ENCODE measurements around the gene EIF4G3. TPM values are rescaled to one million over a fixed set of nuclear protein-coding genes. Genes with fewer than 3 reads are reported as not detected.
A peak's percentile ranks its signal among the peaks of the same experiment; 100 is the strongest.
"Not testable (repeated sequence)": the region's sequence is repeated elsewhere in the genome, so short reads cannot be mapped to it uniquely, and the experiment has no call there.

EIF4G3 gene
- total RNA-seq, 2 experiments from 2014 or later = 44.6 to 48.0 TPM

GRCh38 chr1:20907526-20907925 is 269.2 kb downstream of the EIF4G3 start:
- H3K4me3 Mint-ChIP-seq; H3K27ac Mint-ChIP-seq; intact Hi-C loops (cut with micrococcal nuclease); H3K9me3 Mint-ChIP-seq; H3K27me3 Mint-ChIP-seq (ENCODE audit: low read depth); CTCF ChIA-PET; DNase-seq; H3K4me1 Mint-ChIP-seq (ENCODE audit: low read depth): not testable (repeated sequence)
- H3K36me3 Mint-ChIP-seq (ENCODE audit: low read depth) = peaks cover 11% of the 10 kb centered on the region

GRCh38 chr1:20903437-20903836 is 273.3 kb downstream of the EIF4G3 start:
- Mint-ChIP-seq H3K4me3 (no peak overlapping the region), H3K36me3 (ENCODE audit: low read depth) (peaks cover 6% of the 10 kb centered on the region), H3K27ac (no peak overlapping the region), H3K9me3 (no peaks in the 10 kb centered on the region), H3K4me1 (ENCODE audit: low read depth) (no peaks in the 10 kb centered on the region), H3K27me3 (ENCODE audit: low read depth) (no peaks in the 10 kb centered on the region)
- intact Hi-C loops (cut with micrococcal nuclease) = no loop called here
- CTCF ChIA-PET = interaction anchor here (0.9 to 1.5 kb wide), 2 partner anchors 207 to 292 kb away, joined by 3 to 4 read pairs; no protein-coding TSS in a partner anchor
- DNase-seq = no peak

- H3K36me3 Mint-ChIP-seq (ENCODE audit: low read depth) = peaks cover 2% of the 10 kb centered on the region
- intact Hi-C loops (cut with micrococcal nuclease) = no loop called here
- no peak overlapping the region for H3K4me3 Mint-ChIP-seq
- no peaks in the 10 kb centered on the region for H3K27me3 Mint-ChIP-seq (ENCODE audit: low read depth)
- H3K27ac Mint-ChIP-seq = no peak overlapping the region
- CTCF ChIA-PET = no interaction called here
- no peaks in the 10 kb centered on the region for H3K4me1 Mint-ChIP-seq (ENCODE audit: low read depth)
- H3K9me3 Mint-ChIP-seq = no peaks in the 10 kb centered on the region
- no peak for DNase-seq
Observed at GRCh38 chr1:20900056-20900455, 276.6 kb downstream of the EIF4G3 start.

- Mint-ChIP-seq H3K4me3 (no peak overlapping the region), H3K36me3 (ENCODE audit: low read depth) (peaks cover 2% of the 10 kb centered on the region), H3K27ac (no peak overlapping the region), H3K4me1 (ENCODE audit: low read depth) (no peaks in the 10 kb centered on the region), H3K27me3 (ENCODE audit: low read depth) (no peaks in the 10 kb centered on the region), H3K9me3 (no peaks in the 10 kb centered on the region)
- CTCF ChIA-PET = no interaction called here
- intact Hi-C loops (cut with micrococcal nuclease) = no loop called here
- DNase-seq = no peak
Observed at GRCh38 chr1:20899154-20899972, 277.3 kb downstream of the EIF4G3 start.

- no peak overlapping the region for H3K27ac Mint-ChIP-seq
- CTCF ChIA-PET = no interaction called here
- H3K4me3 Mint-ChIP-seq = no peak overlapping the region
Observed at GRCh38 chr1:20896826-20897225, 279.9 kb downstream of the EIF4G3 start.

GRCh38 chr1:20893931-20894330 is 282.8 kb downstream of the EIF4G3 start:
- Mint-ChIP-seq H3K9me3 (no peaks in the 10 kb centered on the region), H3K27me3 (ENCODE audit: low read depth) (no peaks in the 10 kb centered on the region), H3K27ac (no peak overlapping the region), H3K4me1 (ENCODE audit: low read depth) (no peaks in the 10 kb centered on the region), H3K4me3 (no peak overlapping the region), H3K36me3 (ENCODE audit: low read depth) (peaks cover 2% of the 10 kb centered on the region)
- intact Hi-C loops (cut with micrococcal nuclease) = no loop called here
- CTCF ChIA-PET = no interaction called here
- no peak for DNase-seq

More at GRCh38 chr1:20896826-20897225, 279.9 kb downstream of the EIF4G3 start:
- Mint-ChIP-seq H3K36me3 (ENCODE audit: low read depth) (peaks cover 2% of the 10 kb centered on the region), H3K4me1 (ENCODE audit: low read depth) (no peaks in the 10 kb centered on the region), H3K9me3 (no peaks in the 10 kb centered on the region), H3K27me3 (ENCODE audit: low read depth) (no peaks in the 10 kb centered on the region)
- intact Hi-C loops (cut with micrococcal nuclease) = no loop called here
- no peak for DNase-seq

GRCh38 chr1:20891091-20891490 is 285.6 kb downstream of the EIF4G3 start:
- Mint-ChIP-seq H3K9me3 (no peaks in the 10 kb centered on the region), H3K36me3 (ENCODE audit: low read depth) (peaks cover 4% of the 10 kb centered on the region), H3K4me3 (no peak overlapping the region), H3K27me3 (ENCODE audit: low read depth) (no peaks in the 10 kb centered on the region), H3K27ac (no peak overlapping the region), H3K4me1 (ENCODE audit: low read depth) (no peaks in the 10 kb centered on the region)
- CTCF ChIA-PET = interaction anchor here (0.7 to 1.1 kb wide), 3 partner anchors 21 to 341 kb away, joined by 3 to 4 read pairs (median 4); no protein-coding TSS in a partner anchor
- intact Hi-C loops (cut with micrococcal nuclease) = no loop called here
- no peak for DNase-seq

- H3K4me3 Mint-ChIP-seq = no peak overlapping the region
- H3K36me3 Mint-ChIP-seq (ENCODE audit: low read depth) = peaks cover 5% of the 10 kb centered on the region
- H3K9me3 Mint-ChIP-seq = no peaks in the 10 kb centered on the region
- no peaks in the 10 kb centered on the region for H3K27me3 Mint-ChIP-seq (ENCODE audit: low read depth)
- intact Hi-C loops (cut with micrococcal nuclease) = no loop called here
- CTCF ChIA-PET = interaction anchor here (0.8 kb wide), 1 partner anchor 49 kb away, joined by 3 read pairs; no protein-coding TSS in a partner anchor
- no peak overlapping the region for H3K27ac Mint-ChIP-seq
- peaks cover 3% of the 10 kb centered on the region for H3K4me1 Mint-ChIP-seq (ENCODE audit: low read depth)
- no peak for DNase-seq
Observed at GRCh38 chr1:20887246-20887645, 289.5 kb downstream of the EIF4G3 start.

GRCh38 chr1:20885121-20885520 is 291.6 kb downstream of the EIF4G3 start:
- DNase-seq = no peak
- CTCF ChIA-PET = no interaction called here
- intact Hi-C loops (cut with micrococcal nuclease) = no loop called here
- no peak overlapping the region for H3K4me3 Mint-ChIP-seq
- no peak overlapping the region for H3K27ac Mint-ChIP-seq
- H3K9me3 Mint-ChIP-seq = no peaks in the 10 kb centered on the region
- no peaks in the 10 kb centered on the region for H3K27me3 Mint-ChIP-seq (ENCODE audit: low read depth)
- peaks cover 3% of the 10 kb centered on the region for H3K4me1 Mint-ChIP-seq (ENCODE audit: low read depth)
- H3K36me3 Mint-ChIP-seq (ENCODE audit: low read depth) = peaks cover 5% of the 10 kb centered on the region

- Mint-ChIP-seq H3K4me3 (no peak overlapping the region), H3K36me3 (ENCODE audit: low read depth) (peaks cover 5% of the 10 kb centered on the region)
- CTCF ChIA-PET = no interaction called here
Observed at GRCh38 chr1:20884513-20884912, 292.2 kb downstream of the EIF4G3 start.

GRCh38 chr1:20883766-20884165 is 292.9 kb downstream of the EIF4G3 start:
- Mint-ChIP-seq H3K4me1 (ENCODE audit: low read depth) (peaks cover 3% of the 10 kb centered on the region), H3K27me3 (ENCODE audit: low read depth) (no peaks in the 10 kb centered on the region), H3K4me3 (no peak overlapping the region), H3K9me3 (no peaks in the 10 kb centered on the region), H3K36me3 (ENCODE audit: low read depth) (peaks cover 5% of the 10 kb centered on the region), H3K27ac (peak overlapping the region; percentile 80)
- DNase-seq = no peak
- CTCF ChIA-PET = interaction anchor here (0.7 kb wide), 1 partner anchor 131 kb away, joined by 3 read pairs; no protein-coding TSS in a partner anchor
- intact Hi-C loops (cut with micrococcal nuclease) = no loop called here

More at GRCh38 chr1:20884513-20884912, 292.2 kb downstream of the EIF4G3 start:
- peaks cover 3% of the 10 kb centered on the region for H3K4me1 Mint-ChIP-seq (ENCODE audit: low read depth)
- H3K9me3 Mint-ChIP-seq = no peaks in the 10 kb centered on the region
- intact Hi-C loops (cut with micrococcal nuclease) = no loop called here
- H3K27me3 Mint-ChIP-seq (ENCODE audit: low read depth) = no peaks in the 10 kb centered on the region
- no peak overlapping the region for H3K27ac Mint-ChIP-seq
- no peak for DNase-seq

GRCh38 chr1:20882837-20883236 is 293.9 kb downstream of the EIF4G3 start:
- H3K9me3 Mint-ChIP-seq = no peaks in the 10 kb centered on the region
- H3K36me3 Mint-ChIP-seq (ENCODE audit: low read depth) = peaks cover 10% of the 10 kb centered on the region
- CTCF ChIA-PET = no interaction called here
- no peak for DNase-seq
- no peaks in the 10 kb centered on the region for H3K27me3 Mint-ChIP-seq (ENCODE audit: low read depth)
- intact Hi-C loops (cut with micrococcal nuclease) = no loop called here
- H3K4me3 Mint-ChIP-seq = no peak overlapping the region
- H3K4me1 Mint-ChIP-seq (ENCODE audit: low read depth) = peaks cover 3% of the 10 kb centered on the region
- H3K27ac Mint-ChIP-seq = peak overlapping the region; percentile 33

GRCh38 chr1:20878799-20879198 is 297.9 kb downstream of the EIF4G3 start:
- H3K27ac Mint-ChIP-seq = no peak overlapping the region
- peaks cover 2% of the 10 kb centered on the region for H3K4me1 Mint-ChIP-seq (ENCODE audit: low read depth)
- DNase-seq = no peak
- CTCF ChIA-PET = interaction anchor here (1.6 kb wide), 1 partner anchor 317 kb away, joined by 4 read pairs; no protein-coding TSS in a partner anchor
- H3K36me3 Mint-ChIP-seq (ENCODE audit: low read depth) = peaks cover 20% of the 10 kb centered on the region
- no peaks in the 10 kb centered on the region for H3K27me3 Mint-ChIP-seq (ENCODE audit: low read depth)
- H3K4me3 Mint-ChIP-seq = no peak overlapping the region
- H3K9me3 Mint-ChIP-seq = no peaks in the 10 kb centered on the region
- intact Hi-C loops (cut with micrococcal nuclease) = no loop called here

Measured in activated naive CD4-positive, alpha-beta T cell treated with anti-CD3 and anti-CD28 coated beads for 36 hours (primary cell).